Activated T-cell treated with anti-CD3 and anti-CD28 coated beads for 24 hours (primary cell): ENCODE data around the gene FHAD1.

ENCODE experiments used
- DNase-seq: peaks from one replicate; pipeline ENCODE4 v3.0.0-alpha.2; 2020; ENCODE audit warnings: low read depth

Gene FHAD1

DNA sequence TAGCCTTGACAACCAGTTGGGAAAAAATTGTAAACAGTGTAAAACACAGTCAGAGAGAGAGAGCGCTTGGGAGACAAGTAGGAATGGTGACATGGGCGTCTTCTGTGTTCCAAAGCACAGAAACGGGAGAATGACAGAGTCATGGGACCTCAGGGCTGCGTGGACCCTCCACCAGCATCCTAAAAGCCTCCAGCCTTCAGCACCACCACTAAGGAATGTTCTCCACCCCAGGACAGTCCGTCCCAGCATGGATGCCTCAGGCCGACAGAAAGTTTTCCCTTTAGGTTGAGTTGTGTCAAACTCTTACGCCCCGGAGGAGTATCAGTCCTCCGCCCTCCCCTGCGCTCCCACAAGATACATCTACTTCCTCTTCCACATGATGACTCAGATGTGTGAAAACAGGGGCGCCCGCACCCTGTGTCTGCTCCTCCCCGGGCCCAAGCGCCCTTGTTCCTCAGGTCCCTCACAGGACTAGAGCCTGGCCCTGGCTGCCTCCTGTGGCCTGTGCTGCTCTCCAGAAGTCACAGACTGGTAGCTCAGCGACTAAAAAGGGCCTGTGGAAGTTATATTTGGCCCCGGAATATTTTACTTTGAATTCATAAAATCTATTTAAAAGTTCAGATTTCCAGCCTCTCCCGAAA is 98.8 kb downstream of the FHAD1 start:
- DNase-seq = peak; percentile 33

DNA sequence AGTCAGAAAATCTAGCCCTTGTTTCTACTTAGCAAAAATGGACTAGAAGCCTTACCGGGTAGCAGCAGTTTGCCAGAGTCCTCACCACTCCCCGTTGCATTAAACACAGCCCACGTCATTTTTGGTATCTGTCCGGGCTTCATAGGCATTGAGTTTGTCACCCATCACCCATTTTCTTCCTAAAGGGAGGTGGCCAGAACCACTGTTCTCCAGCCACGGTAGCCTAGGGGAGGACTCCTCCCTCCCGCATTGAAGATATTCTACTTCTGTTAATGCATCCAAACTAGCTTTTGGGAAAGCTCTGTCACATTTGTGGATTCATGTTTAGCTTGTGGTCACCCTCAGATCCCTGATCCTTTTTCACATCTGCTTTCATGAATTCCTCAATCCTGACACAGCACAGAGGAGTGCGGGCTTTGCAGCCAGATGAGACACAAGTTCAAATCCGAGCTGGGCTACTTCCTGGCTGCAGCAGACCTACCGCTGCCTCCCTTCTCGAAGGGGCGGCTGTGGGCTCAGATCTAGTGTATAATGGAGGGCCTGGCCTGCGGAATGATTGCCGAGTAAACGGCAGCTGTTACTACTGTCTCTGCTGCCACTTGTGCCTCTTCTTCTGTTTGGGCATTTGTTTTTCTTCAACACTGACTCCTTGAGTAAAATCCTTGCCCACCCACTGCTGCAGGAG is 99.5 kb downstream of the FHAD1 start:
- DNase-seq = no peak

DNA sequence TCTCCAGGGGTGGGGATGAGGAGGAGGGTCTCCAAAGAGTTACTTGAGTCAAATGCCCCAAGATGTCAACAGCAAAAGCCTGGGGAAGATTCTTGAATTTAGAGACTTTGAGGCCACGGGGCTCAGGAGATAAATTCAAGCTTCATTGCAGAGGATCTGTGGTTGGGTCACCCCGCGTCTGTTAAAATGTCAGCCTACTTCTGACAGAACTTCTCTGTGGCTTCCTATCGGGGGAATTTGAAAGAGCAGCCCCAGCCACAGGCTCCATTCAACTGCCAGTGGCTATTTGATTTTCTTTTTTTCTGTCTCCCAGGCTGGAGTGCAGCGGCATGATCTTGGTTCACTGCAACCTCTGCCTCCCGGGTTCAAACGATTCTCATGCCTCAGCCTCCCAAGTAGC is 100.2 kb downstream of the FHAD1 start:
- DNase-seq = no peak

DNA sequence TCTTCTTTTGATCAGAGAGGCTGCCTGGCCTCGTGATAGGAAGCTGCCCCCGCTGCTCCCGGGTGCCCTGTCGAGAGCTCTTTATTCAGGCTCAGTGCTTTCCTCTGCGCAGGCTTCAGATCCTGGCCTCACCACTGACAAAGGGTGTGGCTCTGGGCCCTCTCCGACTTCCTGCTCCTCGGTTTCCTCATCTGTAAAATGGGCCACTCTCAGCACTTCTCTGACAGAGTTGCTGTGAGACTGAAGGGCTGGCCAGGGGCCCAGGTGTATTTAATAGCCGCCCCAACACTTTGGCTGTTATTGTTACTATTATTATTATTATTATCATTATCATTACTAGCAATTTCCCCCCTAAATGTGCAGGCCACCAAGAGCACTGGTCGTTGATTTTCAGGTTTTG is 101.6 kb downstream of the FHAD1 start:
- DNase-seq = no peak

DNA sequence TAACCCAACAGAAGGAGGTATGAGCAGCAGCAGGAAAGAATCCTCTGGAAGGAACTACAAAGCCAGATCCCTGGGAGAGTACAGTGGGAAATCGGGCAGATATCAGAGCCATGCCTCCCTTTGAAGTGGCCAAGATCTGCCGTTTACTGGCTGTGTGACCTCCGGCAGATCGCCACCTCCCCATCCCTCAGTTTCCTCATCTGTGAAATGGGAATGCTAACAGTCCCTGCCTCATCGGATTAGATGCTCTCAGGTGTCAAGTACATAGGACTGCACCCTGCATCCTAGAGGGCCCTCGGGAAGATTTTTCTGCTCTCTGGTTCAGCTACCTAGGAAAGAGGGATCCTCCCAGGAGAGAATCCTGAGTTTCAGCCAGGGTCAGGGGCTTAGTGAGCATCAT is 102.1 kb downstream of the FHAD1 start:
- no peak for DNase-seq

DNA sequence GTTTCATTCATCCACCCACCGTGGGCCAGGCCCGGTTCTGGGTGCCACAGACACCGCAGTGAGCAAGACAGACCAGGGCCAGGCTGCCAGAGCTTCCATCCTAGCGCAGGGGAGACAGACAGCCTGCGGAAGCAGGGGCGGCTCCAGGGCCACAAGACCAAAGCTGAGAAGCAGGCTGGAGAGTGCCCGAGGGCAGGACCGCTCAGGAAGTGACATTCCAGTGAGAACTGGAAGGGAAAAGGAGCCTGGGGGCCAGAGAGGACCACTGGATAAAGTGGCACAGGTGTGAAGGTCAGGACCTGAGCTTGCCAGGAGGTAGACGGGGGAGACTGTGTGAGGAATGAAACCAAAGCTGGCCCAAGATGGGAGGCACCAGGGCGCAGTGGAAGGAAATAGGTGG is 103.1 kb downstream of the FHAD1 start:
- DNase-seq = no peak

DNA sequence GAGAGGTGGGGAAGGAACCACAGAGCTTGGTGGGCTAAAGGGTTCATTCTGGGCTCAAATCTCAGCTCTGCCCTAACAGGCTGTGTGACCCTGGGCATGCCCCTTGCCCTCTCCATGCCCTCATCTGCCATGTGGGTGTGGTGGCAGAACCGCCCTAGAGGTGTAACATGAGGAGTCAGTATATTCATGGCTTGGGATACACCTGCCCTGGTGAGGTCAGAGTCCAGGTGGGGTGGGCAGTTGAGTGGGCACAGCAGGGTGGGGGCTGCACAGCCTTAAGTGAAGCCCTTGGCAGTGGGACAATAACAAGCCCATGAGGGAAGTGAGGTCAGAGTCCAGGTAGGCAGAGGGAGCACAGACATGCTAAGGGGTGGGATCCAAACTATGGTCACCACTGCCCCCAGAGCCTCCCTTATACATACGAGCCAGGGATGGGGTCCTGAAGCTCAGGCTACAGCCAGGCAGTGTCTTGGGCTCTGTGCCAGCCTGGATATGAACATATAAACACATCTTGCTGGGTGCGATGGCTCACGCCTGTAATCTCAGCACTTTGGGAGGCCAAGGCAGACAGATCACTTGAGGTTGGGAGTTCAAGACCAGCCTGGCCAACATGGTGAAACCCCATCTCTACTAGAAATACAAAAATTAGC is 103.7 kb downstream of the FHAD1 start:
- no peak for DNase-seq

DNA sequence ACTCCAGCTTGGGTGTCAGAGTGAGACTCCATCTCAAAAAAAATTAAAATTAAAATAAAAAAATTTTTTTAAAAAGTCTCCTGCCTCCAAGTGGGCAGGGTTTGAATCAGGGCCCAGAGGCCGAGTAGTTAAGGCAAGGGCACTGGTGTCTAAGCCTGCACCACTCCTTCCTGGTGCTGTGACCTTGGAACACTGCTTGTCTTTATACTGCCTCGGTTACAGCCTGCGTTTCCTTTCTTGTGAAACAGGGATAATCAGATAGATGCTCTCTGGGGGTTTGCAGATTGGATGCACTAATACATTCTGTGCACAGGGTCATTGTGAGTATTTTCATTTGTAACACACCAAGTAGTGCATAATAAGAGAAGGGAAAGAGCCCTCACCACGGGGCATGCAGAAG is 104.3 kb downstream of the FHAD1 start:
- no peak for DNase-seq

DNA sequence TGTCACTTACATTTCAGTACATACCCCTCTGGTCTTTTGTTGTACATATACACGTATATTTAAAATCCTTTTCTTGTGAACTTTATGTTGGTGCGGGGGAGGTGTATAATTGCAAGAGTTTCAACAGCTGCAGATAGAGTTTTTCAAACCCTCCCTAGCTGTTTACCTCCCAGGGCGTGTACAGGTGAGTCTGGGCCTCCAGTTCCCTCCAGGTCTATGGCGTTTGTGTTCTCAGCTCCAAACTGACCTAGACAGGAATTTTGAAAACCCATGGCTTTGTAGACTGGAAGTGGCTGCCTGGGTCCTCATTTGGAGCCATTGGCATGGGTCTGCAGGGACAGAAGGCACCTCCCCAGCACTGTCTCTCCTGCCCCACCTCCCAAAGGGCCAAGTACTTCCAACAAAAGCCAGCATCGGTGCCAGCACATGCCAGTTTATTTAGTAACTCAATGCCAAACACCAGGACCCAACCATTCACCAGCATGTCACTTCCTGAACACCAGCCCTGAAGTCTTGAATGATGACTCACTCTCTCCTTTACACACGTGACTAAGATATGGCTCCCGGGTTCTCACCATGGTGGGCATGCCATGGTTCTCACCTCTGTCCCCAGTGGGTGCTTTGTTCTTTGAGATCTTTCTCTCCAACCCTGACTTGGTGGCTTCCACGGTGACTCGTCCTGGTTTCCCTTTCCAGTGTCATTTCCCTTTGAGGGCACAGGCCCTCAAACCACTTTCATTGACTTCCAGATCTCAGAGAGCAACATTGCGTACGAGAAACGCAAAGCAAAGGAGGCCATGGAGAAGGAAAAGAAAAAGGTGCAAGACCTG is 105.3 kb downstream of the FHAD1 start:
- DNase-seq = peak; percentile 46

DNA sequence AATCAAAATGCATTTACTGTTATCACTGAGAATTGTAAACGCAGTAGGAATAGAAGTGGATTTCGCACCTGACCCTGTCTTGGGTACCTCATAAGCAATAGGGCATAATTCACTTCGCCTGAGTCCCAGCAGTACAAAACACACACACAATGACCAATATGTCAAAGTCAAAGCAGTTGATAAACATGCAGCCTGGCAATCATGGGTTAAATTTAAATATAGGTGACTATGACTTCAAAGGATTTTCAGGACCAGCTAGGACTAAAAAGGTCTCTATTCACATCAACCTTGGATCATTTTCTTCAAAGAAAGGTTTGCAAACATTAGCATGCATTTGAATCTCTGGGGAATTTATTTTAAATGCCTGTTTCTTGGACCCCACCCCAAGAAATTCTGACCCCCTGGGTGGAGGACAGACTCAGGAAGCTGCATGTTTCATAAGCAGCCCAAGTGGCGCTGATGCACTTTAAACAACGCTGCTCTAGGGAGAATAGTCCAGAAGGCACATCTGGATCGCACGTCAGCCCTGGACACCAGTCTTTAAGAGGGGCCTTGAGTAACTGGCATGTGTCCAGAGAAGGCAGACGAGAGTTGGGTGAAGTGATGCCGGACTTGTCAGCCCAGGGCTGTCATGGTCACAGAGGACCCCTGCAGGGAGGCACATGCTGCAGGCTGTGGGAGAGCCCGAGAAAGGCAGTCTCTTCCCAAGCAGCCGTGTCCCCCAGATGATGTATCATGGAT is 107.0 kb downstream of the FHAD1 start:
- DNase-seq = no peak

DNA sequence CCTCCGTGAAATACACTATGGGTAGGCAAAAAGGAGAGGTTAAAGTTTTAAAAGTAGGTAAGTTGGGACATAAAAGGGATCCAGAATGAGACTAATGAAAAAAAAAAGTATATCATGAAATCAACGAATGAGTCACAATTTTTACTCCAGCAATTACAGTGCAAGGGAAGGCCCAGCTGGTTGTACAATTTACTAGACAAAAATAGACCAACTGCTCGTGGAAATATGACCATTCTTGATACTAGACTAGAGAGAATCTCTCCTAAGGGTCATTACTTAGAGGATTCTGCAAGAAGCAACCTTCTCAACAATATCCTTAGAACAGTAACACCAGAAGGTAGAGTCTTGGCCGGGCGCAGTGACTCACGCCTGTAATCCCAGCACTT is 107.5 kb downstream of the FHAD1 start:
- no peak for DNase-seq

DNA sequence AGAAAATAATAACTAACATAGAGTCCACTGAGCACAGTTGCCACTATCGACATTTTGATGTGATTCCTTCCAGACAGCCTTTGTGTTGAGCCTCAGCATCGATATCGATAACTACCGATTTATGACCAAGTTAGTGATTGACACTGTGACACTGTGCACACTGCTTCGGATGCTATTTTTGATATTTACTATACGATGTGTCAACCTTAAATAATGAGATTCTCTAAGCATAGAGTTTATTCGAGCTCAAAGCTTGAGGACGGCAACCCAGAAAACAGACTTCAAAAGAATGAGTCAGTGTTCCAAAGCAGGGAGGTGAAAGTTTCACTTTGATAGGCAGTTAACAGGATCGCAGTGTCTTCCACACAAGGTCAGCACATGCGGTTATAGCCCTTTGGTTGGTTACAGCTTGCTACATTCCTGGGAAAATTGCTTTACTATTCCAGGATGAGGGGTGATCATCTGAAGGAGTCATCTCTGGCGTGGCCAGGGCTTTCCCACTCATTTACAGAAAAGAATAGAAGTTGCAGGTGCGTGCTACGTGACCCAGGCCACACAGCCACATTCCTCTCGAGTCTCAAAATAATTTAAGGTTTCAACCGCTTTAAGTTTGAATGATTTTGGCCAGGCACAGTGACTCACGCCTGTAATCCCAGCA is 109.1 kb downstream of the FHAD1 start:
- no peak for DNase-seq

DNA sequence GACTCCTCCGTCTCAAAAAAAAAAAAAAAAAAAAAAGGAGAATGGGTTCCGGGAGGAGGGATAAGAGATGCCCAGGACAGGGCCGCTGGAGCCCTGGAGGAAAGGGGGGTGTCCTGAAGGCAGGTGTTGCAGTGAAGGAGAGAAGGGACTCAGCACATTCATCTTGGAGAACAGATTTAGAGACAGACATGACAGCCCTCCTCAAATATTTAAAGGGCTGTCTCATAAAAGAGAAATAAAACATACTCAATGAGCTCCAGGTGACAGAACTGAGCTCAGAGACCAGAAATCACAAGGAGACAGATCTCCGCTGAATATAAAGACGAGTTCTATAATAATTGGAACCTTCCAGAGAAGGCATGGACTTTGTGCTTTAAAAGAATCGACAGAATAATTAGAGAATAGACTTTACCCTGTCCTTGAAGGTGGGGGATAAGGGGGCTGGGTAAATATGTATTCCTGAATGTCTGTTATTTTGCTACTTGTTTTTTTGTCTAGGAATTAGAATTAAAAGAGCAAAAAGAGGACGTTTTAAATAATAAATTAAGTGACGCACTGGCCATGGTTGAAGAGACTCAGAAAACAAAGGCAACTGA is 110.7 kb downstream of the FHAD1 start:
- no peak for DNase-seq

DNA sequence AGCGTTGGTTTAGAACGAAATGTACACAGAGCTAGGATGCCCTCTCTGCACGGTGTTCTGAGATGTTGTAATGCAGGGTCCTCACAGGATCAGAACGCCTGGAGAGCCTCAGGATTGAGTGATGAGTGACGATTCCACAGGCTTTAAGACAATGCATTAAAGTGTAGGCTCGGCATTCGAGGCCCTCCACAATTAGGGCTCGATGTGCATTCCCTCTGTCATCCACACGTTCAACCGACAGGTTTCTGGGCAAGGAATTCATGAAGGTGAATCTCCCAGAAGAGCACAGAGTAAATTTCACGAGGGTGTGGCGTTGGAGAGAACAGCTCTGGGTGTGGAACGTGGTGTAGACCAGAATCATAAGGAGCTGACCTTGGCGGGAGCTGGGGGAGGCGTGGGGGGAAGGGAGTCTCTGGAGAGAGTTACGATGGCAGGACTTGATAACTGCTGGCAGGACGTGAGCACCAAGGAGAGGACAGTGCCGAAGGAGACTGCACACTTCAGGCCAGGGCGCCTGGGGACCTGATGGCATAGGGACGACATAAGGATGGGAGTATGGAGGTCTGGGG is 111.6 kb downstream of the FHAD1 start:
- no peak for DNase-seq

DNA sequence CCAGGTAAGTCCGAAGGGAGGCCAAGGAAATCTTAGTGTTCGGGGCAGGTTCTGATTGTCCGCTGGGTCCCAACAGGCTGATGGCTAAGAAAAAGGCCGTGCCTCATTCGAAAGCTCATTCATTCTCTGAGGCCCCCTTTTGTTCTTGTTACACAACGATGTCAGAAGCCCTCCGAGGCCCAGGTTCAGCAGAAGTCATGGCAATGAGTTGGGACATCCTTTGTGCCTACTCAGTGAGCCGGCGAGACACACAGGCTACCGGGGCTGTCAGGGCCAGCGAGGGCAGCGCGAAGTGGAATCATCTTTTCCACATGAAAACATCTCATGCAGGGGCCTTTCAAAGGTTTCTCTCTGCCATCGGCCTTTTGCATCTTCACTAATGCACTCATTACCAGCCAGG is 113.7 kb downstream of the FHAD1 start:
- DNase-seq = no peak

DNA sequence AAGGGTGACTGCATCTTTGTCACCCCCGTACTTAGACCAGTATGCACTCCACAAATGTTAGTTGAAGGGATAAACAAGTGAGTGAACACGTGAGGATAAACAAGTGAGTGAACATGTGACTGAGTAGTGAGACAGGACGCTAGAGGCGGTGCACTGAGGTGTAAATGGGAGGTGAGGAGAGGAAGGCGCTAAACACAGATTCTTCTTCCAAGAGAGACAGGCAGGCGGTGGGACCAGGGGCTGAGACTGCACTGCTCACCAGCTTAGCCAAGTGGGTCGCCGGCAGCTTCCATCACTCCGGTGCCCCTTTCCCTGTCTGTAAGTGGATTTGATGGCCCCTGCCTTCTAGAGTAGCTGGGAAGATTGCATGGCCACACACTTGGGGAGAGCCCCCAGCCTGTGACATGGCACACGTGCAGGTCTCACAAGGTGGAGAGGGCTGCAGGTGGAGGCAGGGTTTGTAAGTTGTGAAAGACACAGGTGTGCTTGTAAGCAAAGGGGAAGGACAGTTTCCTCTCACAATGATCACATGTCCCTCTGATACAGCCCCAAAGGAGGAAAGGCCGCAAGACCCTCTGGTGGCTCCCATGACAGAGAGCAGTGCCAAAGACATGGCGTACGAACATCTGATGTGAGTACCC is 115.2 kb downstream of the FHAD1 start:
- no peak for DNase-seq

DNA sequence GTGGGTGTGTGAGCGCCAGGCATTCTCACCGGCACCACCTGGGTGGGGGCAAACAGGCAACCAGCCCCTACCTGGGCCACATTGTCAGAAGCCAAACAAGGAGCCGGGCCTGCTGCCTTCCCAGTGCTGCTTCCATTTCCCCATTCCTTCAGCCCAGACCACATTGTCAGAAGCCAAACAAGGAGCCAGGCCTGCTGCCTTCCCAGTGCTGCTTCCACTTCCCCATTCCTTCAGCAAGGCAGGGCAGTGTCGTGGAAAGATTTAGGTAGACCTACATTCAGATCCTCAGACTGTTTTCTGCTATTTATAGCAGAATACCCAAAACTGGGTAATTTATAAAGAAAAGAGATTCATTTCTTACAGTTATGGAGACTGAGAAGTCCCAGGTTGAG is 115.7 kb downstream of the FHAD1 start:
- DNase-seq = no peak

DNA sequence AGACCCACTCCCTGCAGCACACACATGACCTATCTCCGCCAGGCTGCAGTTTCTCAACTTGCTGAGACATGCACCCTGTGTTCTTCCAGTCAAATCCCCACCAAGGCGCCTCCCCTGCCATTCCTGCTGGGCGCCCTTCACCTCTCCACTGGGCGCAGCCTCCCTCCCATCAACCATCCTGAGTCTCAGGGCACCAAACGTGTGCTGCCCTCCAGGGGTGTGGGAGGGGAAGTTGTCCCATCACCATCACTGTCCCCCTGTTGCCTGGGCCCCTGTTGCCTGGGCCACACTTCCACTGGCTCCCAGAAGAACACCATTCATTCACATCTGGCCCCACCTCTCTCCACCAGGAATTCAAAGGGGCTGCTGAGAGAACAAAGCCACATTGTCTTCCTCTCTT is 117.7 kb downstream of the FHAD1 start:
- no peak for DNase-seq

DNA sequence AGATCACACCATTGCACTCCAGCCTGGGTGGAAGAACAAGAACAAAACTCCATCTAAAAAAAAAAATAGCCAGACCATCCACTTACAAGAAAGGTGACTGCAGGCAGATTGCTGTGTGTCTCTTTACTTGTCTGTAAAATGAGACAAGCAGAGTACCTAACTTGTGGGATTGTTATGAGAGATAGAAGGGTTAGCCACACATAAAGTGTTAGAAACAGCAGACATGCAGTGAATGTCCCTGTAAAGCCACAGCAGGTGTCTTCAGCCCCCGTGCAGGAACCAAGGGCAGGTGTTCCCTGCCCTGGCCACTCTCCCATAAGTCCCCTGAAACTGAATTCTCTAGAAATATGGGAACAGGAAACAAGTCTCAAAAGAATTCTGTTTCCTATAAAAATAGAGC is 121.9 kb downstream of the FHAD1 start:
- DNase-seq = no peak

DNA sequence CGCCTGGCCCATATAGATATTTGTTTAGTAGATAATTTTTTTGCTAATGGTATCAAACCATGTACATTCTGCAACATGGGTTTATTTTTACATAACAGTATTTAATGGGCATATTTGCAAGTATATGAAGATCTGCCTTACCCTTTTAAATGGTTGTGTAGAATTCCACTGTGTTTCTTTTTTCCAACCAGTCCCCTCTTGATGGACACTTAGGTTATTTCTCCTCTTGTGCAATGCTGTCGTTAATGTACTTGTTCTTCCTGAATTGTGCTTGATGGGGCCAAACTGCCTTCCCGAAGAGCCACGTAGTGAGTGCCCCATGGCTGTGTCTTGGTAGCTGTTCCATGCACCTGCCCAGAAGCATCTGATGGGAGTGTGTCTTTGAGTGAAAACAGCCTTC is 123.2 kb downstream of the FHAD1 start:
- no peak for DNase-seq
